Astrocyte of the cerebellum (primary cell): ENCODE results near the gene MEGF10.
"Not testable (repeated sequence)": the region's sequence is repeated elsewhere in the genome, so short reads cannot be mapped to it uniquely, and the experiment has no call there.

ENCODE experiments used
- DNase-seq: peaks from one replicate; pipeline ENCODE4 v3.0.0-alpha.2; 2011; ENCODE audit warnings: low read depth
- H3K4me3 ChIP-seq: 2 replicates; pipeline ENCODE4 v1.5.1; 2011; ENCODE audit warnings: mild to moderate bottlenecking, low read depth, low read length, moderate library complexity
- in situ Hi-C: cut with HindIII; loops from 2 replicates; pipeline ENCODE4 v1.10.0; 2017; ENCODE audit warnings: low sequenced_read_pairs
- TF ChIP-seq, protein P1 (sequence below): IDR thresholded peaks from 2 replicates; pipeline ENCODE4 v1.5.1; 2012; ENCODE audit warnings: low read length, low read depth, moderate library complexity, mild to moderate bottlenecking; ENCODE audit errors: missing control alignments

MEGF10 gene

DNA sequence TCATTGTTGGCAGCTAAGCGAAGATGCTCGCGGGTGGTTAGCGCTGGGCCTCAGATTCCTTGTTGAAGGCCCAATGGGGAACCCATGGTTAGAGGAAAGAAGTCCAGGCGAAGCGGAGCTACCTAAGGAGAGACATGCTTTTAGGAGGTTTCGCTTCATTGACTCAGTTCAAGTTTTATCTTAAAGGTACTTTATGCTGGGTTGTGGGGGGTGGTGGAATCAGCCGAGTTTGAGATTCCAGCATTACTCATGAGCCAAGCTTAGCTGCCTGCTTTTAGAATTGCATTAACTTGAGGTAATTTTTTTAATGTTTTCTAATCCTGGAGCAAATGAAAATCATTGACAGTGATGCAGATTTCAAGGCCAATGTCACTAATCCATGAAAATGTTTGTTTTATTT is 16.1 kb downstream of the MEGF10 start:
- DNase-seq, result no peak
- no peak overlapping the region for H3K4me3 ChIP-seq
- TF ChIP-seq, protein P1, sequence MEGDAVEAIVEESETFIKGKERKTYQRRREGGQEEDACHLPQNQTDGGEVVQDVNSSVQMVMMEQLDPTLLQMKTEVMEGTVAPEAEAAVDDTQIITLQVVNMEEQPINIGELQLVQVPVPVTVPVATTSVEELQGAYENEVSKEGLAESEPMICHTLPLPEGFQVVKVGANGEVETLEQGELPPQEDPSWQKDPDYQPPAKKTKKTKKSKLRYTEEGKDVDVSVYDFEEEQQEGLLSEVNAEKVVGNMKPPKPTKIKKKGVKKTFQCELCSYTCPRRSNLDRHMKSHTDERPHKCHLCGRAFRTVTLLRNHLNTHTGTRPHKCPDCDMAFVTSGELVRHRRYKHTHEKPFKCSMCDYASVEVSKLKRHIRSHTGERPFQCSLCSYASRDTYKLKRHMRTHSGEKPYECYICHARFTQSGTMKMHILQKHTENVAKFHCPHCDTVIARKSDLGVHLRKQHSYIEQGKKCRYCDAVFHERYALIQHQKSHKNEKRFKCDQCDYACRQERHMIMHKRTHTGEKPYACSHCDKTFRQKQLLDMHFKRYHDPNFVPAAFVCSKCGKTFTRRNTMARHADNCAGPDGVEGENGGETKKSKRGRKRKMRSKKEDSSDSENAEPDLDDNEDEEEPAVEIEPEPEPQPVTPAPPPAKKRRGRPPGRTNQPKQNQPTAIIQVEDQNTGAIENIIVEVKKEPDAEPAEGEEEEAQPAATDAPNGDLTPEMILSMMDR, result no peak
- in situ Hi-C loops, result loop anchor here (10.0 kb wide), 1 partner anchor 128 kb away; no protein-coding TSS in a partner anchor

DNA sequence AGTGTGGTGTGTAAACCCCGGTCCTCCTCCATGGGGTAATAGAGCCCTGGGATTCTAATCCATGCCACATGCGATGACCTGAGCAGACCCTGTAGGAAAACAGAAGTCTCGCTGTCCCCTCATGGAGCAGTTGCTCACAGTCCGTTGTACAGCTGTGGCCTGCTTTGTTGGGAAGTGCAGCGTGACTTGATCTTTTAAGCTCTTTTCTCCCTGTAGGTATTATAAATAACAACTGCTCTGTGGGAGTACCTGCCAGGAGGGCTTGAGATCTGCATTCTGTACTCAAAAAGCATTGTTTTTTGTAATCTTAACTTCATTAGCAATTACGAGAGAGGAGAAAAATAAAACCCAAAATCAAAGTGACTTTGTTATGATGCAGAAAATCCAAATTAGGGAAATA is 17.3 kb downstream of the MEGF10 start:
- in situ Hi-C loops, result loop anchor here (10.0 kb wide), 1 partner anchor 127 kb away; no protein-coding TSS in a partner anchor
- TF ChIP-seq, protein P1, result no peak
- no peak for DNase-seq
- no peak overlapping the region for H3K4me3 ChIP-seq

- in situ Hi-C loops, result loop anchor here (10.0 kb wide), 1 partner anchor 126 kb away; no protein-coding TSS in a partner anchor
- DNase-seq, result not testable (repeated sequence)
Measured at GRCh38 chr5:127308325-127308724, 17.7 kb downstream of the MEGF10 start.

DNA sequence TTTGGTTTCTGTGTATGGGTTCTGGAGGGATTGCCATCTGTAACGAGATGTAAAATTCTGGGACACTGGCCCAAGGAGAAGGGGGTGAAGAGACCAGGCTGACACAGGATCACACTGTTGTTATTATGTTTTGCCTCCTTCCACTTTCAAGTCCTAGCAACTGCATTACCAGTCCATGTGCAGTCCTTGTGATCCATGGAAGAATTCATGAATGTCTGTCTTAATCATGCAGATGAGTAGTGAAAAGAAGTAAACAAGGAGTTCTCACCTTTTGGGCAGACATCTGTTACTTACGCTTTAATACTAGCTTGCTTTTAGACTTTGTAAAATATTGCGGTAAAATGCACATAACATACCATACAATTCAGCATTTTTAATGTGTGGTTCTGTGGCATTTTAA is 18.3 kb downstream of the MEGF10 start:
- DNase-seq, result no peak
- in situ Hi-C loops, result loop anchor here (10.0 kb wide), 1 partner anchor 126 kb away; no protein-coding TSS in a partner anchor
- no peak overlapping the region for H3K4me3 ChIP-seq
- TF ChIP-seq, protein P1, result no peak

More at GRCh38 chr5:127308325-127308724, 17.7 kb downstream of the MEGF10 start:
- not testable (repeated sequence) for H3K4me3 ChIP-seq

GRCh38 chr5:127311349-127311748 is 20.8 kb downstream of the MEGF10 start:
- in situ Hi-C loops, result no loop called here
- no peak for DNase-seq
- TF ChIP-seq, protein P1, result no peak
- no peak overlapping the region for H3K4me3 ChIP-seq

DNA sequence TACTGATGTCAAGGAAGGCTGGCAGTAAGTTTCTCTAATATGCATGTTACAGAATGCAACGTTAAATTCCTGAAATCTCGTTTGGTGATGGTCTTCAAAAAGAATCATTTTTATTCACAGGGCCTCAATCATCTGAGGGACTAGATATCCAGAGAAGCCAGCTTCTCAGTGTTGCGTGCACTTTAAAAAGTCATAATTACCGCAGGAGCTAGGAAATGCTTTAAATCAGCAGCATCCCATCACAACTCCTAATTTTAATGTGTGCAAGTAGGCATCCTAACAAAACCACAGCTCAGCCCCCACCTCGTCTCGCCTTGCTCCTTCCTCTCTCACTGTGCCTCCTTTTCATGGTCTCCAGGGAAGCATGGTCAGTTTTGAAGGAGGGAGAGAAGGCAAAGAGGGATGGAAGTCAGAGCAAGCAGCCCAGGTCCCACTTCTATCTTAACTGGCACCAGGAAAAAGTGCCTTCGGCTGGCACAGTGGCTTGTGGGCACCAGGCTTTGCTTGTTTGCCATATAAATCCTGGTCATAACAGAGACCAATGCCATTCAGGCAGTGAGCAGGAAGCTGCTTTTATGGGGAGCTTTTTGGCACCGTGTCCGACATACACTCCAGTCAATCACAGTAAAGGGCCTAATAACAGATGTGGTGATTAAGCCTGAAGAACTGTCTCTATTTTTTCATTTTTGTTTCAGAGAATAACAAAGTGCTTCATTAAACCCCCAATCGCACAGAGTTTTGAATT is 21.4 kb downstream of the MEGF10 start:
- TF ChIP-seq, protein P1, result no peak
- no peak overlapping the region for H3K4me3 ChIP-seq
- in situ Hi-C loops, result no loop called here
- DNase-seq, result no peak

- TF ChIP-seq, protein P1, result no peak
- H3K4me3 ChIP-seq, result no peak overlapping the region
- no peak for DNase-seq
- in situ Hi-C loops, result no loop called here
Measured at GRCh38 chr5:127313379-127313778, 22.8 kb downstream of the MEGF10 start.
